HCEC 1CT (cell line): Measurements from ENCODE around the gene DISC1.

Experiments
- DNase-seq: peaks from one replicate; pipeline ENCODE4 v3.0.0-alpha.2; 2017

DISC1 gene

GRCh38 chr1:232077809-232078208 is 451.2 kb downstream of the DISC1 start:
- no peak for DNase-seq

DNA sequence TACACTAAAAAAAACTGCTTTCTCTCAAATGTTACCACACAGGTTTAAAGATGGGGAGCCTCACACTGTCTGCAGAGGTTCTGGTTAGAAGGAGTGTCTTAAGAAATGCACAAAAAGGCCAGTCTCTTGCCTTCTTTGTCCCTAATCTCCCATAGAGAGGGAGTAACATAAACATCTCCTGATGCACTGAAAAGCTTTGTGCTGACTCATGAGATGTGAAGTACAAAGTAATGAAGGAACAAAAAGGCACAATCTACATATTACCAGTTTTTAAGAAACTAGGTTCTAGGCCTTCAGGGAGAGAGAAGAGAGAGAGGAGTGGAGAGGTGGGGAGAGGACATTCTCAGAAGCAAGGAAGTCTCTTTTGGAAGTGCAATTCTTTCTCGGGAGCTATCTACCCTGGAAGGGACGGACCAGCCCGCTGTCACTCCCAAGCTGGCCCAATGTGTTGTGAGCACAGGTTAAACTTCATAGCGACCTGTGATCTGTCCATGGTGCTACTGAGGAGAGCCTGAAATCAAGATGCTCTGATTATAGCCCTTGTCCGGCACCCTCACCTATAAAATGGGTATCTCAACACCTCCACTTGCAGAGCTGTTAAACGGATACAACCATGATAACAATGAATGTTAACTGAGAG is 458.1 kb downstream of the DISC1 start:
- DNase-seq, result no peak

DNA sequence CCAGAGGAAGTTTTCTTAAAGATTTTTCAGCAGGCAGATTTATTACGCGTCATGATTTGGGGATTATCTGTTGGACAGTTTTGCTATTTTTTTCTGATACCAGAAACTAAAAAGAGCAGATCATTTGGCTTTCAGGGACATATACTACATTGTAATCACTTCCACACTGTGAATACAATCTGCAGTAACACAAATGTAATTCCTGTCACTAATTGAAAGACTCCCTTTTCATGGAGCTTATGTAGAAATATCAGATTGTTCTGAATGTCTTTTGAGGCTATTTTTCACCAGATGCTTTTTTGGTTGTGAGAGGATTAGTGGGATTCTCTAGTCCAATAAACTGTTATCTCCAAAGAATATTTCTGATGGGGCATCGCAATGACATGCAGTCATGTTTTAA is 464.2 kb downstream of the DISC1 start:
- no peak for DNase-seq
